Vagina (tissue), 2 donors: ENCODE measurements around the gene PPP3CA. TPM values are rescaled to one million over a fixed set of nuclear protein-coding genes. Genes with fewer than 3 reads are reported as not detected.

Source experiments
- DNase-seq, 2 donors: peaks; one replicate each; pipeline ENCODE4 v3.0.0-alpha.2; 2017; ENCODE audit errors: extremely low spot score in 2 of 2
- H3K27ac ChIP-seq: fragments of 200-600 bp; sonication (generic); one replicate; pipeline ENCODE4 v1.5.1; 2019
- H3K27me3 ChIP-seq: fragments of 200-600 bp; sonication (generic); one replicate; pipeline ENCODE4 v1.5.1; 2019
- H3K36me3 ChIP-seq, 2 donors: fragments of 200-600 bp; sonication (generic); one replicate each; pipeline ENCODE4 v1.5.1; 2017 to 2019
- H3K4me1 ChIP-seq: fragments of 200-600 bp; sonication (generic); one replicate; pipeline ENCODE4 v1.5.1; 2019
- H3K4me3 ChIP-seq, 2 donors: fragments of 200-600 bp; sonication (generic); 1 replicate in 1 of 2; 2 replicates in 1 of 2; pipeline ENCODE4 v1.5.1; 2016 to 2019
- H3K9me3 ChIP-seq: fragments of 200-600 bp; sonication (generic); one replicate; pipeline ENCODE4 v1.5.1; 2019
- CTCF ChIP-seq, 3 experiments: fragments of 450-650 bp in 2 of 3; fragments of 200-600 bp in 1 of 3; sonication (generic) in 1 of 3; IDR thresholded peaks; one replicate each; pipeline ENCODE4 v1.5.1; 2017 to 2019; ENCODE audit warnings: antibody characterized with exemption in 3 of 3, mild to moderate bottlenecking in 2 of 3, moderate library complexity in 2 of 3
- POLR2A ChIP-seq, 2 donors: fragments of 450-650 bp; IDR thresholded peaks; one replicate each; pipeline ENCODE4 v1.6.1; 2017; ENCODE audit warnings: antibody characterized with exemption in 2 of 2, mild to moderate bottlenecking in 2 of 2, moderate library complexity in 2 of 2
- POLR2AphosphoS5 ChIP-seq, 2 donors: sonication (generic); formaldehyde crosslinking; IDR thresholded peaks; one replicate each; pipeline ENCODE4 v1.9.0; 2017; ENCODE audit warnings: antibody characterized with exemption in 2 of 2, mild to moderate bottlenecking in 2 of 2, low read depth in 1 of 2; ENCODE audit not compliant: insufficient read depth in 1 of 2
- intact Hi-C: fragments of 100-400 bp; cut with DNase I; formaldehyde crosslinking; loops from one replicate; pipeline ENCODE4 v1.15.1; 2023
- total RNA-seq: library from RNA; depleted of rRNA; stranded (reverse); fragments of >200 nt; gene quantifications from one replicate; pipeline ENCODE4 v1.2.3, GENCODE V29; 2016

The PPP3CA gene
- total RNA-seq, 1 donor from 2014 or later = 45.9 TPM

- Histone ChIP-seq H3K4me1 (peaks cover under 1% of the 10 kb centered on the region), H3K4me3 (no peak overlapping the region), H3K9me3 (no peaks in the 10 kb centered on the region), H3K36me3 (no peaks in the 10 kb centered on the region), H3K27ac (no peak overlapping the region), H3K27me3 (no peaks in the 10 kb centered on the region)
- intact Hi-C loops = no loop called here
- no peak for DNase-seq
- TF ChIP-seq POLR2A (IDR thresholded peaks at IDR 0.05) (no peak), CTCF (IDR thresholded peaks at IDR 0.05) (no peak), POLR2AphosphoS5 (IDR thresholded peaks at IDR 0.05; ENCODE audit: insufficient read depth in 1 of 2, low read depth in 1 of 2) (no peak)
Measured at GRCh38 chr4:101027721-101028120, 319.6 kb downstream of the PPP3CA start.

GRCh38 chr4:101025755-101026154, 321.6 kb downstream of the PPP3CA start:
- H3K27me3 ChIP-seq = no peaks in the 10 kb centered on the region
- no peak overlapping the region for H3K27ac ChIP-seq
- intact Hi-C loops = no loop called here

DNA sequence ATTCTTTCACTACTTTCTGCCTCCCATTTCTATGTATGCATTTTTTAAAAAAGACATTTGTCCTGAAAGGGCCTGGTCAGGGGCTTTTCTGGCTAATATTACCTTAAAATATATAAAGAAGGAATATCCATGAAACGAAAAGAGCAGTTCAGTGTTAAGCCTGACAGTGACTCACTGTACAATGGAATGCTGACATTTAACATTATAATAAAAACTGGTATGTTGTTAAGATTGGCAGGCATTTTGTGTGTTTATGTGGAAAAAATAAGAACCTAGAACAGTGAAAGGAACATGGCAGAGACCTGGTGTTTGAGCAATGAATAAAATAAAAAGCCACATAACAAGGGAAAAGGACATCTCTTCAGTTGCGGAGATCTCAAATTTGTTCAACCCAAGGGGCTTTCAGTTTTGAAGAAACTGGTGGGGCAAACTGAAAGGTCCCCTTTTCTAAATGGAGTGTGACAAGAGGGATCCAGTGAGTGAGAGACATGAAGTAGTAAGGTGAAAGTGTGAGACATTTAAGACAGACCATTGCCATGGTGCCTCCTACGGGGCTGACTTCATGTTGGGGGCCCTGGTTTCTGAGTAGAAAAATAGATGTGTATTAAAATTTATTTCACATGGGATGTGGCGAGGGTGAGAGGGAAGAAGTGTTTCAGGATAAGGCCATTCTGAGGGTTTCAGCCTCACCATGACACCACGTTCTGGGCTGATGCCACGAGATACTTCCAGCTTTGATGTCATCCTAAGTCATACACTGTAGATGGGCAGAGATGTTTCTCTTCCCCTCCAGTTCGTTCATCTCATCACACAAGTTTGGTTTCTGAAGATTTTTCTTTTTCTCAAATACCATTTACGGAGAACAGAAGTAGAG, 324.9 kb downstream of the PPP3CA start:
- Histone ChIP-seq H3K27ac (no peak overlapping the region), H3K4me1 (peaks cover 26% of the 10 kb centered on the region), H3K4me3 (no peak overlapping the region), H3K27me3 (no peaks in the 10 kb centered on the region), H3K9me3 (no peaks in the 10 kb centered on the region), H3K36me3 (no peaks in the 10 kb centered on the region)
- TF ChIP-seq CTCF (IDR thresholded peaks at IDR 0.05) = no peak
- no peak for TF ChIP-seq POLR2AphosphoS5 (IDR thresholded peaks at IDR 0.05; ENCODE audit: insufficient read depth in 1 of 2, low read depth in 1 of 2)
- TF ChIP-seq POLR2A (IDR thresholded peaks at IDR 0.05) = no peak
- intact Hi-C loops = no loop called here
- no peak for DNase-seq

More at GRCh38 chr4:101025755-101026154, 321.6 kb downstream of the PPP3CA start:
- TF ChIP-seq POLR2A (IDR thresholded peaks at IDR 0.05) (no peak), CTCF (IDR thresholded peaks at IDR 0.05) (no peak), POLR2AphosphoS5 (IDR thresholded peaks at IDR 0.05; ENCODE audit: insufficient read depth in 1 of 2, low read depth in 1 of 2) (no peak)
- H3K4me1 ChIP-seq = peaks cover 18% of the 10 kb centered on the region
- no peak for DNase-seq
- H3K9me3 ChIP-seq = no peaks in the 10 kb centered on the region
- no peaks in the 10 kb centered on the region for H3K36me3 ChIP-seq
- no peak overlapping the region for H3K4me3 ChIP-seq

- peaks cover 26% of the 10 kb centered on the region for H3K4me1 ChIP-seq
- intact Hi-C loops = no loop called here
- no peaks in the 10 kb centered on the region for H3K9me3 ChIP-seq
- no peak overlapping the region for H3K27ac ChIP-seq
- H3K36me3 ChIP-seq = no peaks in the 10 kb centered on the region
- TF ChIP-seq POLR2AphosphoS5 (IDR thresholded peaks at IDR 0.05; ENCODE audit: insufficient read depth in 1 of 2, low read depth in 1 of 2) = peak in 1 of 2 donors; percentile 63
- no peak for TF ChIP-seq POLR2A (IDR thresholded peaks at IDR 0.05)
- TF ChIP-seq CTCF (IDR thresholded peaks at IDR 0.05) = no peak
- no peak for DNase-seq
- no peaks in the 10 kb centered on the region for H3K27me3 ChIP-seq
- no peak overlapping the region for H3K4me3 ChIP-seq
Measured at GRCh38 chr4:101020956-101021355, 326.4 kb downstream of the PPP3CA start.

DNA sequence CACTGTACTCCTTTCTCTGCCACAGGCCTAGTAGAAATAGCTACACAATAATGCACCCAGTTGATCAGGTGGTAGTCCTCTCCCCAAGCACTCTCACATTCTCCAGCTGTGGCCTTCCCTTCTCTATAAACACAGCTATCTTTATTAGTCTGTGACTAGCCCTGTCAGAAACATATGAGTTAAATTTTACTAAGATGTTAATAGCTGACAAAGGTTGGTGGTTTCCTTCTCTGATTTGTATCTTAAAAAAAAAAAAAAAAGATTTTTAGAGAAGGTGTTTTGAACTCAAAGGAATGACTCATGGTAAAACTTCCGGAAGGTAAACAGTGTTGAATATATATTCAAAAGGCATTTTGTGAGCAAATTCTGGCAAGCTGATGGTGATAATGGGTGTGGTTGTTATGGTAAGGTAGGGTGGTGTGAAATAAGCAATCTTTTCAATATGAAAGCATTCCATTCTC, 327.4 kb downstream of the PPP3CA start:
- Histone ChIP-seq H3K27ac (no peak overlapping the region), H3K4me3 (no peak overlapping the region), H3K36me3 (no peaks in the 10 kb centered on the region), H3K9me3 (no peaks in the 10 kb centered on the region), H3K4me1 (peaks cover 26% of the 10 kb centered on the region), H3K27me3 (no peaks in the 10 kb centered on the region)
- no peak for DNase-seq
- intact Hi-C loops = no loop called here
- TF ChIP-seq CTCF (IDR thresholded peaks at IDR 0.05) (no peak), POLR2AphosphoS5 (IDR thresholded peaks at IDR 0.05; ENCODE audit: insufficient read depth in 1 of 2, low read depth in 1 of 2) (peak in 1 of 2 donors; percentile 28), POLR2A (IDR thresholded peaks at IDR 0.05) (no peak)
